ENCODE results near the gene EPB41. TPM values are rescaled to one million over a fixed set of nuclear protein-coding genes. Genes with fewer than 3 reads are reported as not detected.
"Not testable (repeated sequence)": the region's sequence is repeated elsewhere in the genome, so short reads cannot be mapped to it uniquely, and the experiment has no call there.

Gene EPB41
- polyA plus RNA-seq: 10 to 100 TPM; 10.2 to 12.0 TPM

DNA sequence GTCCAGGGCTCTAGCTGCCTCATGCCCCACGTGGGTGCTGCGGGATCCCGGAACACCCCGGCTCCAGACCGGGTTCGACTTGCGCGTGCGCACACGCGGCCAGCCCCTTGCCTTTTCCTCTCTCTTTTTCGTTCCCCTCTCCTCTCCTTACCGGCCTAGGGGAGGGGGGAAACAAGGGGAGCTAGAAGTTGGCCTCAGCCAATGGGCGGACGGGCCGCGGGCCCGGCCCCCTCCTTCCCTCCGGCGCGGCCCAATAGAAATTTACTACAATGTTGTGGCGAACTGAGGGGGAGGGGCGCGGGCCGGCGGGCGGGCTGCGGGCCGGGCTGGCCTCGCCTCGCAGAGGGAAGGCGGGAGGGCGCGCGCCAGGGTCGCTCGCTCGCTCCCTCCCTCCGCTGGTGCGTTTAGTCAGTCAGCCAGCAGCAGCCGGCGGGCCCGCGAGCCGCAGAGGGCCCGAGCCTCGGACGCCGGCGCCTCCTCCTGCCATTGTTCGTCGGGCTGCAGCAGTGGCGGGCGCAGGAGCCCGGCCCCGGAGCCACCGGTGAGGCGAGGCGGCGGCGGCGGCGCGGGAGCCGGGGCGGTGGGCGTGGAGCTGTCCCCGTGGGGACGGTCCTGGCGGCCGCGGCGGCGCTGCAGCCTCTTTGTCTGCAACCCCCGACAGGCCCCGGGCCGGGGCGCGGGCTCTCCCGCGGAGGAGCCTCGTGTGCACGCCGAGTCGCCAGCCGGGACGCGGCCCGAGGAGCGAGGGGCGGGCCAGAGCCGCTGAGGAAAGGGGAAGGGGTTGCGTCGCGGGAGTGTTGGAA, at the start of gene EPB41:
EPB41 (plus strand) TSS at position 342 of the 803 bp plus-strand sequence. CDS start 72,869 bp downstream, outside the sequence.
- H3K4me1 ChIP-seq (ENCODE audit: control insufficient read depth in 2 of 2, insufficient read depth in 2 of 2, low read length in 1 of 2): peaks cover 2 to 4% of the 10 kb centered on the region in 2 donors
- H3K27me3 ChIP-seq (ENCODE audit: control insufficient read depth in 1 of 2, insufficient read depth in 2 of 2, low read length in 2 of 2): no peaks in the 10 kb centered on the region
- 1% methylated on average over 73 to 95 of the region's 95 CpGs for WGBS, 2 donors
- H3K9me3 ChIP-seq (ENCODE audit: control insufficient read depth in 2 of 2, insufficient read depth in 1 of 2, low read depth in 1 of 2, low read length in 1 of 2): no peaks in the 10 kb centered on the region
- H3K36me3 ChIP-seq (ENCODE audit: control insufficient read depth in 2 of 2, insufficient read depth in 2 of 2, low read length in 1 of 2): no peaks in the 10 kb centered on the region
- H3K27ac ChIP-seq (ENCODE audit: low read depth in 2 of 2, low read length in 1 of 2): peak within 1 kb of the TSS in 1 of 2 donors; percentile 59
- peak within 1 kb of the TSS; percentile 72 to 74 for H3K4me3 ChIP-seq (ENCODE audit: low read depth in 1 of 2, low read length in 2 of 2)

GRCh38 chr1:28864695-28865094, 49.7 kb upstream of the EPB41 start:
- no peaks in the 10 kb centered on the region for H3K9me3 ChIP-seq (ENCODE audit: control insufficient read depth in 2 of 2, insufficient read depth in 1 of 2, low read depth in 1 of 2, low read length in 1 of 2)
- 71 to 83% methylated on average over 6 of the region's 6 CpGs for WGBS, 2 donors
- H3K4me1 ChIP-seq (ENCODE audit: control insufficient read depth in 2 of 2, insufficient read depth in 2 of 2, low read length in 1 of 2): peaks cover 0 to 5% of the 10 kb centered on the region in 2 donors
- no peaks in the 10 kb centered on the region for H3K27me3 ChIP-seq (ENCODE audit: control insufficient read depth in 1 of 2, insufficient read depth in 2 of 2, low read length in 2 of 2)
- H3K36me3 ChIP-seq (ENCODE audit: control insufficient read depth in 2 of 2, insufficient read depth in 2 of 2, low read length in 1 of 2): no peaks in the 10 kb centered on the region
- no peak overlapping the region for H3K4me3 ChIP-seq (ENCODE audit: low read depth in 1 of 2, low read length in 2 of 2)
- H3K27ac ChIP-seq (ENCODE audit: low read depth in 2 of 2, low read length in 1 of 2): no peak overlapping the region

- Histone ChIP-seq H3K36me3 (ENCODE audit: control insufficient read depth in 2 of 2, insufficient read depth in 2 of 2, low read length in 1 of 2) (no peaks in the 10 kb centered on the region), H3K4me3 (ENCODE audit: low read depth in 1 of 2, low read length in 2 of 2) (no peak overlapping the region), H3K27me3 (ENCODE audit: control insufficient read depth in 1 of 2, insufficient read depth in 2 of 2, low read length in 2 of 2) (no peaks in the 10 kb centered on the region), H3K4me1 (ENCODE audit: control insufficient read depth in 2 of 2, insufficient read depth in 2 of 2, low read length in 1 of 2) (peaks cover 0 to 5% of the 10 kb centered on the region in 2 donors), H3K27ac (ENCODE audit: low read depth in 2 of 2, low read length in 1 of 2) (no peak overlapping the region), H3K9me3 (ENCODE audit: control insufficient read depth in 2 of 2, insufficient read depth in 1 of 2, low read depth in 1 of 2, low read length in 1 of 2) (no peaks in the 10 kb centered on the region)
- WGBS, 2 donors: 63 to 65% methylated on average over 10 of the region's 10 CpGs
Measured at GRCh38 chr1:28865997-28866650, 48.2 kb upstream of the EPB41 start.

DNA sequence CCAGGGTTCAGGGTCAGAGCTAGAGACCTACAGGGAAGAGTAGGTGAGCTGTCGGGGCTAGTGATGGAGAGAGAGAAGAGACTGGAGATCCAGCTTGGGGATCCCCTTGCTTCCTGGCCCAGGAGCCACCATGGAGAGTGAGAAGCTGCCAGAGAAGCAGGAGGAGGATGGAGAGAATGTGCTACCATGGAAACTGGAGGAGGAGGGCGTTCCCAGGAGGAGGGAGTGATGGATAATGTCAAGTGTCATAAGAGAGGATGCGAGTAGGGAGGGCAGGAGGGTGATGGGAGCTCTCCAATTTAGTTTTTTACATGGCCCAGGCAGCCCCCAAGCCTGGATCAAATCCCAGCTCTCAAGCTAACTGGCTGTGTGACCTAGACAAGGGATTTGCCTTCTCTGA, 46.5 kb upstream of the EPB41 start:
- WGBS, 2 donors: 69 to 78% methylated on average over 3 of the region's 3 CpGs
- H3K9me3 ChIP-seq (ENCODE audit: control insufficient read depth in 2 of 2, insufficient read depth in 1 of 2, low read depth in 1 of 2, low read length in 1 of 2): no peaks in the 10 kb centered on the region
- H3K4me1 ChIP-seq (ENCODE audit: control insufficient read depth in 2 of 2, insufficient read depth in 2 of 2, low read length in 1 of 2): peaks cover 0 to 5% of the 10 kb centered on the region in 2 donors
- H3K27me3 ChIP-seq (ENCODE audit: control insufficient read depth in 1 of 2, insufficient read depth in 2 of 2, low read length in 2 of 2): no peaks in the 10 kb centered on the region
- no peaks in the 10 kb centered on the region for H3K36me3 ChIP-seq (ENCODE audit: control insufficient read depth in 2 of 2, insufficient read depth in 2 of 2, low read length in 1 of 2)
- no peak overlapping the region for H3K27ac ChIP-seq (ENCODE audit: low read depth in 2 of 2, low read length in 1 of 2)
- no peak overlapping the region for H3K4me3 ChIP-seq (ENCODE audit: low read depth in 1 of 2, low read length in 2 of 2)

DNA sequence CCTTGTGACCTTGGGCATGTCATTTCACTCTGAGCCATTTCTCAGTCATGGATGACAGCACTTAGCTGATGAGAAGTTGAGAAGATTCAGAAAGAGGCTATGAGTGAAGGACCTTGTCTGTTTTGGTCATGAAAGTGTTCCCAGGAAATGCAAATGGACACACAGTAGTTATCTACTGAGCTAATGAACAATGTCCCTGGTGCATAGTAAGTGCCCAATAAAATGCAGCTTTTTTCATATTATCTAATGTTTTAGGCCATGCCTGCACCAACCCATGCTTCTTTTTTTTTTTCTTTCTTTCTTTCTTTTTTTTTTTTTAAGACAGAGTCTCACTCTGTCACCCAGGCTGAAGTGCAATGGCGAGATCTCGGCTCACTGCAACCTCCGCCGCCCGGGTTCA, 44.4 kb upstream of the EPB41 start:
- H3K9me3 ChIP-seq (ENCODE audit: control insufficient read depth in 2 of 2, insufficient read depth in 1 of 2, low read depth in 1 of 2, low read length in 1 of 2): no peaks in the 10 kb centered on the region

GRCh38 chr1:28871631-28872401, 42.6 kb upstream of the EPB41 start:
- H3K9me3 ChIP-seq (ENCODE audit: control insufficient read depth in 2 of 2, insufficient read depth in 1 of 2, low read depth in 1 of 2, low read length in 1 of 2): no peaks in the 10 kb centered on the region
- 80 to 88% methylated on average over 12 of the region's 12 CpGs for whole genome bisulfite sequencing, 2 donors
- H3K4me3 ChIP-seq (ENCODE audit: low read depth in 1 of 2, low read length in 2 of 2): no peak overlapping the region
- no peaks in the 10 kb centered on the region for H3K27me3 ChIP-seq (ENCODE audit: control insufficient read depth in 1 of 2, insufficient read depth in 2 of 2, low read length in 2 of 2)
- H3K4me1 ChIP-seq (ENCODE audit: control insufficient read depth in 2 of 2, insufficient read depth in 2 of 2, low read length in 1 of 2): no peaks in the 10 kb centered on the region
- no peaks in the 10 kb centered on the region for H3K36me3 ChIP-seq (ENCODE audit: control insufficient read depth in 2 of 2, insufficient read depth in 2 of 2, low read length in 1 of 2)
- no peak overlapping the region for H3K27ac ChIP-seq (ENCODE audit: low read depth in 2 of 2, low read length in 1 of 2)

More for the DNA sequence above, 44.4 kb upstream of the EPB41 start:
- no peaks in the 10 kb centered on the region for H3K4me1 ChIP-seq (ENCODE audit: control insufficient read depth in 2 of 2, insufficient read depth in 2 of 2, low read length in 1 of 2)
- H3K4me3 ChIP-seq (ENCODE audit: low read depth in 1 of 2, low read length in 2 of 2): no peak overlapping the region
- no peaks in the 10 kb centered on the region for H3K36me3 ChIP-seq (ENCODE audit: control insufficient read depth in 2 of 2, insufficient read depth in 2 of 2, low read length in 1 of 2)
- WGBS, 2 donors: 90 to 93% methylated on average over 5 of the region's 5 CpGs
- no peaks in the 10 kb centered on the region for H3K27me3 ChIP-seq (ENCODE audit: control insufficient read depth in 1 of 2, insufficient read depth in 2 of 2, low read length in 2 of 2)
- H3K27ac ChIP-seq (ENCODE audit: low read depth in 2 of 2, low read length in 1 of 2): no peak overlapping the region

DNA sequence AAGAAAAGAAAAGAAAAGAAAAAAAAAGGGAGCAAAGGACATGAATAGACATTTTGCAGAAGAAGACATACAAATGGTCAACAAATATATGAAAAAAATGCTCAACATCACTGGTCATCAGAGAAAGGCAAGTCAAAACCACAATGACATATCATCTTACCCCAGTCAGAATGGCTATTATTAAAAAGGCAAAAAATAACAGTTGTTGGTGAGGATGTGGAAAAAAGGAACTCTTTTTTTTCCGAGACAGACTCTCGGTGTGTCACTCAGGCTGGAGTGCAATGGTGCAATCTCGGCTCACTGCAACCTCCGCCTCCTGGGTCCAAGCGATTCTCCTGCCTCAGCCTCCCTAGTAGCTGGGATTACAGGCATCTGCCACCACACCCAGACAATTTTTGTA, 39.2 kb upstream of the EPB41 start:
- H3K4me3 ChIP-seq (ENCODE audit: low read depth in 1 of 2, low read length in 2 of 2); H3K4me1 ChIP-seq (ENCODE audit: control insufficient read depth in 2 of 2, insufficient read depth in 2 of 2, low read length in 1 of 2); H3K36me3 ChIP-seq (ENCODE audit: control insufficient read depth in 2 of 2, insufficient read depth in 2 of 2, low read length in 1 of 2); H3K27me3 ChIP-seq (ENCODE audit: control insufficient read depth in 1 of 2, insufficient read depth in 2 of 2, low read length in 2 of 2); H3K27ac ChIP-seq (ENCODE audit: low read depth in 2 of 2, low read length in 1 of 2); H3K9me3 ChIP-seq (ENCODE audit: control insufficient read depth in 2 of 2, insufficient read depth in 1 of 2, low read depth in 1 of 2, low read length in 1 of 2): not testable (repeated sequence)
- WGBS, 2 donors: 81 to 82% methylated on average over 5 of the region's 5 CpGs

- Histone ChIP-seq H3K4me1 (ENCODE audit: control insufficient read depth in 2 of 2, insufficient read depth in 2 of 2, low read length in 1 of 2) (peaks cover 0 to 1% of the 10 kb centered on the region in 2 donors), H3K27ac (ENCODE audit: low read depth in 2 of 2, low read length in 1 of 2) (no peak overlapping the region), H3K9me3 (ENCODE audit: control insufficient read depth in 2 of 2, insufficient read depth in 1 of 2, low read depth in 1 of 2, low read length in 1 of 2) (no peaks in the 10 kb centered on the region), H3K27me3 (ENCODE audit: control insufficient read depth in 1 of 2, insufficient read depth in 2 of 2, low read length in 2 of 2) (no peaks in the 10 kb centered on the region), H3K4me3 (ENCODE audit: low read depth in 1 of 2, low read length in 2 of 2) (no peak overlapping the region), H3K36me3 (ENCODE audit: control insufficient read depth in 2 of 2, insufficient read depth in 2 of 2, low read length in 1 of 2) (no peaks in the 10 kb centered on the region)
- WGBS, 2 donors: 22 to 24% methylated on average over 18 of the region's 18 CpGs
Measured at GRCh38 chr1:28877132-28877781, 37.1 kb upstream of the EPB41 start.

DNA sequence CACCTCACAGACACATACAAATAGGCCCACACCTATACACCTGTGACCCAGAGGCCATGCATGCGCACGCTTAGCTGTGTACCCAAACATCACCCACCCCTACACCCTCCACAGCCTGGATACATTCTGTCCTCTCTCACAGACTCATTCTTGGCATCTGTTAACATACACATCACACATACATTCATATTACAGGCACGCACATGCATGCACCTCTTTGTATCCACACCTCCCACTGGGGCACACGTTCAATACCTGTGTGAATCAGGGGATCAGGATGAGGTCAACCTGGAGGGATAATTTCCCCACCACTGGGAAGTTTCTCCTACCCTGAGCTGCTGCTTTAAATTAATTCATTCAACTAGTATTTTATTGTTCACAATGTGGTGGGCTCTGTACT, 35.6 kb upstream of the EPB41 start:
- H3K27ac ChIP-seq (ENCODE audit: low read depth in 2 of 2, low read length in 1 of 2): peak overlapping the region in 1 of 2 donors; percentile 10
- no peaks in the 10 kb centered on the region for H3K9me3 ChIP-seq (ENCODE audit: control insufficient read depth in 2 of 2, insufficient read depth in 1 of 2, low read depth in 1 of 2, low read length in 1 of 2)
- no peaks in the 10 kb centered on the region for H3K27me3 ChIP-seq (ENCODE audit: control insufficient read depth in 1 of 2, insufficient read depth in 2 of 2, low read length in 2 of 2)
- H3K4me3 ChIP-seq (ENCODE audit: low read depth in 1 of 2, low read length in 2 of 2): no peak overlapping the region
- 48 to 80% methylated on average over 4 of the region's 4 CpGs for WGBS, 2 donors
- H3K4me1 ChIP-seq (ENCODE audit: control insufficient read depth in 2 of 2, insufficient read depth in 2 of 2, low read length in 1 of 2): peaks cover 0 to 3% of the 10 kb centered on the region in 2 donors
- H3K36me3 ChIP-seq (ENCODE audit: control insufficient read depth in 2 of 2, insufficient read depth in 2 of 2, low read length in 1 of 2): no peaks in the 10 kb centered on the region

Data from esophagus (tissue), 2 donors.